Eye (tissue), 1 donor: ENCODE measurements around the gene B3GNT4.
A peak's percentile ranks its signal among the peaks of the same experiment; 100 is the strongest.
"Not testable (repeated sequence)": the region's sequence is repeated elsewhere in the genome, so short reads cannot be mapped to it uniquely, and the experiment has no call there.

ENCODE experiments used
- DNase-seq: peaks from one replicate; pipeline ENCODE4 v3.0.0-alpha.2; 2015

The B3GNT4 gene

DNA sequence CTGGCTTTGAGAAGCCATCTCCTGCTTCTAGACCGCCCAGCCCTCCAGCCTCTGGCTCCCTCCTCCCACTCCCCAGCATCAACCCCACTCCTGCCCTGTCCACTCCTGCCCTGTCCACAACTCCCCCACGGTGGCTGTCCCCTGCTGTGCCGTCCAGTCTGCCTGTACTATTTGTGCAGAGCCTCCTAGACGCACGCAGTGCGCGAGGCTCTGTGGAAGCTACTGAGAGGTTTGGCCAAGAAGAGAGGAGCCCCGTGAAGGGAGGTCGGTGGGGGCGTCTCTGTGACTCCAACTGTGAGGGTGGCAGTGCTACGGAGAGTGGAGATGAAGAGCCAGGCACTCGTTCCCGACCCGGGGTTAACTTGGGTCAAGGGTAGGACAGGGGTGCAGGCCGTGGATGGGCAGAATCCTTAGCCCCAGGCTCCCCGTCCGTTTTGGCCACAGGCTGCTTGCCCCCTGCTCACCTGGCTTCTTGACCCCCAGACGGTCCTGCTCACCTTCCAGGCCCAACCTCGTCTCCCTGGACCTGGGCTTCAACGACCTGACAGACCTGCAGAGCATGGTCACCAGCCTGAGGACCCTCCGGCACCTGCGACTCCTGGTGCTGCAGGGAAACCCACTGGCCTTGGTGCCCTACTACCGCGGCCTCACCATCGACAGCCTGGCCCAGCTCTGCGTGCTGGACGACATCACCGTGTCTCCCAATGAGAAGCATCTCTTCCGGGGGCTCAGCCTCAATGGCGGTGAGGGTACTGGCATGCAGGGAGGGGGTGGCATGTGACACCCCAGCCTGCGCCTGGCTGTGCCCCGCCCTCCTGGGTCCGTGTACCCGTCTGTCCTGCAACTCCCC, 13.7 kb upstream of the B3GNT4 start:
- DNase-seq, result no peak

DNA sequence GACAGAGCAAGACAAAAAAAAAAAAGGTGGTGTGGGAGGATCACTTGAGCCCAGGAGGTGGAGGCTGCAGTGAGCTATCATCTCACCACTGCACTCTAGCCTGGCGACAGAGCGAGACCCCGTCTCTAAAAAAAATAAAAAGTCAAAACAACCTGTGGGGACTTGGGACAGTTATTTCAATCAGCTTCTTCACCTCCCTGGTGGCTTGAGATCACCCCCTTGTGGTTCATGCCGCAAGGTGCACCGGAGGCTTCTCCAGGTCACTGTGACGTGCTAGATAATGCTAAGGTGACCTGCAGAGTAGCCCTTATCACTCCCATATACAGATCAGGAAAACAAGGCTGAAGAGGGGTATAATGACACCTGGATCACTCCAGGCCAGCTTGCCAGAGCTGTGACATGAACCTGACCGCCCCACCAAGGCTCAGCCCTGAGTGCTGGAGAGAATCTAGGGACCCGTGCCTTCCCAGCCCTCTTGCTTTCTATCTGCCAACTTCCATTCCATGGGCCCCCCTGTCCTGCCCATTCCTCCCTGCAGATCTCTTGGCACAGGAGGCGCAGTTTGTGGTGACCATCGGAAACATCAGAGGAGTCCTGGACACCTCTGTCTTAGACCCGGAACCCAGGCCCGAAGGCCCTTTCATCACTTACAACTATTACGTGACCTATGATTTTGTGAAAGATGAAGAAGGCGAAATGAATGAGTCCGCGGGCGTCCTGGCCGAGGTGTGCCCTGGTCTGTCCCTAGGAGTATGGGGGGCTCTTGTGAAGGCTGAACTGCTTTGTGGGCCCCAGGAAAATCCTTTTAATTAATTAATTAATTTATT, 12.5 kb upstream of the B3GNT4 start:
- peak; percentile 63 for DNase-seq

DNA sequence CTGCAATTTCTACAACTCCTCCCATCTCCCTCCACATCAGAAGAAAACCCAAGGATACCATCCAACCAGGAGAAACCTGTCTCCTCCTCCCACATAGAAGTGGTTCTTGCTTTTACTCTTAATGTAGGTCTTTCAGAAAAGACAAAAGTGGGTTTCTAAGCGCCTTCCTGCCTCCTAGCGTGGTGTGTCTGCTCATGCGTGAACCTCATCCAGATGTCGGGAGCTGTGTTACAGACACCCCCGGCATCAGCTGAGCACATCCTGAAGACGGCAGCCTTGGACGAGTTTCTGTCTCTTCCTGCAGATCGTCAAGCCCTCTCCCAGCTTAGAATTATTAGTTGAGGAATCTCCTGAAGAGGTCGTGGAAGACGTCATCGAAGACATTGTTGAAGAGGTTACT, 11.1 kb upstream of the B3GNT4 start:
- no peak for DNase-seq

DNA sequence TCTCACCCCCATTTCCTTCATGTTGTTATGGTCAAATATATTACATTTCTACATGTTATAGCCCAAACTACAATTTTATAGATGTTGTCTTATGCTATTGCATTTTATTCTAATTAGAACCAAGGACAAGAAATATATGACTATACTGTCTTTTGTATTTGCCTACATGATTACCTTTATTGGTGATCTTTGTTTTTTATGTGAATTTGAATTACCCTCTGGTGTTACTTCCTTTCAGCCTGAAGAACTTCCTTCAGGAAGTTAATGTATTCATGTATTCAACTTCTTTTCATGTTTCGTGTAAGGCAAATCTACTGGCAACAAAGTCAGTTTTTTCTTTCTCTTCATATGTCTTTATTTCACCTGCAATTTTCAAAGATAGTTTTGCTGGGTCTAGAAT, 8.7 kb upstream of the B3GNT4 start:
- DNase-seq, result no peak

DNA sequence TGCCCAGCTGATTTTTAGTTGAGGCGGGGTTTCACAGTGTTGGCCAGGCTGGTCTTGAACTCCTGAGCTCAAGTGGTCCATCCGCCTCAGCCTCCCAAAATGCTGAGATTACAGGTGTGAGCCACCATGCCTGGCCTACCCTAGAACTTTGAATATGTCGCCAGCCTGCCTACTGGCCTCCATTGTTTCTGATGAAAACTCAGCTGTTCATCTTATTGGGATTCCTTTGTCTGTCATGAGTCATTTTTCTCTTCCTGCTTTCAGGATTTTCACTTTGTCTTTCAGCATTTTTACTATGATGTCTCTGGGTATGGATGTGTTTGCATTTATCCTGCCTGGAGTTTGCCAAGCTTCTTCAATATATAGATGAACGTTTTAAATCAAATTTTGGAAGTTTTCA, 8.1 kb upstream of the B3GNT4 start:
- no peak for DNase-seq

DNA sequence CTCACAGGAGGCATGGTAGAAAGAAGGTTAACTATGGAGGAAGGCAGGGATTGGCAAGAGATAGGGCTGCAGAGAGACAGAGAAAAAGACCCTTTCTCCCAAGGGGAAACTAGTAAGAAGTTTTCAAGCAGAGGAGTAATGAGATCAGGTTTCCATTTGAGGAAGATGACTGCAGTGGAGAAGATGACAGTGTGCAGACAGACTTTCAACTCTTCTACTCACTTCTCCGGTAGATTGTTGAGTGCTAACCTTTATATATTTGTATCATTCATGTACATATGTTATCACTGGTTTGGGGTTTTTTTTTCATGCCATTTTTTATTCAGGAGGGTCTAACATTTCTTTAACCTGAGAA, 5.9 kb upstream of the B3GNT4 start:
- DNase-seq, result no peak

DNA sequence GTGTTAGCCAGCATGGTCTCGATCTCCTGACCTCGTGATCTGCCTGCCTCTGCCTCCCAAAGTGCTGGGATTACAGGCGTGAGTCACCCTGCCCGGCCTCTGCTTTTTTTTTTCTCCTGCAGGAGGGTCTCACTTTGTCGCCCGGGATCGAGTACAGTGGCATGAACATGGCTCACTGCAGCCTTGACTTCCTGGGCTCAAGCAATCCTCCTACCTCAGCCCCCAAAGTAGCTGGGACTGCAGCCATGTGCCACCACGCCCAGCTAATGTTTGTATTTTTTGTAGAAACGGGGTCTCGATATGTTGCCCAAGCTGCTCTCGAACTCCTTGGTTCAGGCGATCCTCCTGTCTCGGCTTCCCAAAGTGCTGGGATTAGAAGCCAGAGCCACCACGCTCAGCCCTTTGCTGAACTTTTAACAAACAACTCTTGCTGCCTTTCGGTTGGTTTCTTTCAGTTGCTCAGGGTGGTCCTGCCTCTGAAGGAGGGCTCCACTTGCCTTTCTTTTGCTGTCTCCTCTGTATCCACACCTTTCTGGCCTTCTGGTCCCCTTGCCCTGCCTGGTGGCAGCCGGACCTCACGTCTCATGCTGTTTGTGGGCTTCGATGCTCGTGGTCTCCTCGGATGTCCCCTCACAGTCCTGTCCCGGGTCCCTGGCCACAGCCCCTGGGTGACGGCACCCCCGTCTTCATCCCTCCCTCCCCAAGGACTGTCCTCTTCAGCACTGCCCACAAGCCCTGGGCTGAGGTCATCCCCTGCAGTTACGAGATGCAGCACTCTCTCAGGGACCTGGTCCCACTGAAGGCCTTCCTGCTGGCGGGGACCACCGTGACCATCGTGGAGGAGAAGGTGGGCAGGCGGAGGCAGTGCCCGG, 3.8 kb upstream of the B3GNT4 start:
- no peak for DNase-seq

DNA sequence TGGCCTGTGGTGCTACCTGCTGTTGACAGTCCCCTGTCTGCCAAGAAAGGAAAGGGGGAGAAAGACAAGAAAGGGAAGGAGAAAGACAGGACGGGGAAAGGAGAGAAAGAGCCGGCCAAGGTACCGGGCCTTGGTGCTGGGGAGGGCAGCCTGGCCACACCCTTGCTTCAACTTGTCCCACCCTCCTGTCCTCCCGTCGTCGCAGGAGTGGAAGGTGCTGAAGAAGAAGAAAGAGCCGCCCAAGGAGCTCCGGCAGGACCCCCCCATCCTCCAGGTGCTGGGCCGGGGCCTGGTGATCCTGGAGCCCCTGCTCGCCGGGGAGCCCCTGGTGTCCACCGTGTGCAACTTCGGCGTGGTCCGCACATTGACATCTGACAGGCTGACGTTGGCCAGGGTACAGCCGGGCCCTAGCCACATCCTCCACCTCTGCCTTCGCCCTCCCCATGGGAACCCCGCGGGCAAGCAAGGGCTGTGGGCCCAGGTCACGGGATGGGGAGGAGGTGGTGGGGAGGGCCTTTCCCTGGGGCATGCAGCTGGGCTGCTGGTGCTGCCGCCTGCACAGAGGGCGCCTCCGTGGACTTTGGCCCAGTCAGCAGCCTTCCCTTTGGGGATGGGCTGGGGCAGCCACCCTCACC, 2.9 kb upstream of the B3GNT4 start:
- DNase-seq, result no peak

DNA sequence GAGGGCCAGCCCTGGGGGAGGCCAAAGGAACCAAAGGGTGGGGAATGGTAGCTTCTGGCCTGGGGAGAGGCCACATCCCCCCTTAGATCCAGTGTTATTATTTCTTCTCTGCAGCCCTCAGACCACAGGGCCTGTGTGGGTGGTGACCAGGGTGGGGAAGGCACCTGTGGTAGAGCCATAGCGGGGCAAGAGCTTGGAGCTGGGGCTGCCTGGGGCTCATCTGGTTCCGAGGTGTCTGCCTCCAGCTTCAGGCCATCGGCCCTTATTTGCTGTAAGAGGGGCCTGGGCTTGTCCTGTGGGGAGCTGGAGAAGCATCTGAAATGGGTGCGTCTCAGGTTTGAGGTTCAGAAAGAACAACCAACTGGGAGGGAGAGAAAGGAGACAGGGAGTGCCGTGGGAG, 2.1 kb upstream of the B3GNT4 start:
- DNase-seq, result no peak

DNA sequence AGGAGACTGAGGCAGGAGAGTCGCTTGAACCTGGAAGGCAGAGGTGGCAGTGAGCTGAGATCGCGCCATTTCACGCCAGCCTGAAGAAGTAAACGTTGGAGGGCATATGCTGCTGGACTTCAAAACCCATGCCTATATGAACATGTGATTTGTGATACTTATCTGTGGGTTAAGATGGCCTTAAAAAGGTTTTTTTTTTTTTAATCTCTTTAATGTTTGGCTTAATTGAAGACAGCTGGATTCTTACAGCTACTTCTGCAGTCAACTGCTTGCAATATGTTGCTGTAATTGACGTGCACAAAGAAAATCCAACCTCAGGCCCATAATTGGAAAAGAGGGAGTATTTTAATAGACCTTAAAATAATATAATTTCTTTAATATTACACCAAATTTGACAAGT, 1.5 kb upstream of the B3GNT4 start:
- DNase-seq, result no peak

DNA sequence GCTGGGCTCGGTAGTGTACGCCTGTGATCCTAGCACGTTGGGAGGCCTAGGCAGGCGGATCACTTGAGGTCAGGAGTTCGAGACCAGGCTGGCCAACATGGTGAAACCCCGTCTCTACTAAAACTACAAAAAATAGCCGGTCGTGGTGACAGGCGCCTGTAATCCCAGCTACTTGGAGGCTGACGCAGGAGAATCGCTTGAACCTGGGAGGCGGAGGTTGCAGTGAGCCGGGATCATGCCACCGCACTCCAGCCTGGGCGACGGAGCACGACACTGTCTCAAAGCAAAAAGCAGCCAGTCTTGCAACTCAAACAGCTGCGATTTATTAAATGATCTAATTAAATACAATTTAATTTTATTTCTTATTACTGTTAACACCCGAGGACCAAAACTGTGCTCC, 698 bp upstream of the B3GNT4 start:
- DNase-seq, result not testable (repeated sequence)

DNA sequence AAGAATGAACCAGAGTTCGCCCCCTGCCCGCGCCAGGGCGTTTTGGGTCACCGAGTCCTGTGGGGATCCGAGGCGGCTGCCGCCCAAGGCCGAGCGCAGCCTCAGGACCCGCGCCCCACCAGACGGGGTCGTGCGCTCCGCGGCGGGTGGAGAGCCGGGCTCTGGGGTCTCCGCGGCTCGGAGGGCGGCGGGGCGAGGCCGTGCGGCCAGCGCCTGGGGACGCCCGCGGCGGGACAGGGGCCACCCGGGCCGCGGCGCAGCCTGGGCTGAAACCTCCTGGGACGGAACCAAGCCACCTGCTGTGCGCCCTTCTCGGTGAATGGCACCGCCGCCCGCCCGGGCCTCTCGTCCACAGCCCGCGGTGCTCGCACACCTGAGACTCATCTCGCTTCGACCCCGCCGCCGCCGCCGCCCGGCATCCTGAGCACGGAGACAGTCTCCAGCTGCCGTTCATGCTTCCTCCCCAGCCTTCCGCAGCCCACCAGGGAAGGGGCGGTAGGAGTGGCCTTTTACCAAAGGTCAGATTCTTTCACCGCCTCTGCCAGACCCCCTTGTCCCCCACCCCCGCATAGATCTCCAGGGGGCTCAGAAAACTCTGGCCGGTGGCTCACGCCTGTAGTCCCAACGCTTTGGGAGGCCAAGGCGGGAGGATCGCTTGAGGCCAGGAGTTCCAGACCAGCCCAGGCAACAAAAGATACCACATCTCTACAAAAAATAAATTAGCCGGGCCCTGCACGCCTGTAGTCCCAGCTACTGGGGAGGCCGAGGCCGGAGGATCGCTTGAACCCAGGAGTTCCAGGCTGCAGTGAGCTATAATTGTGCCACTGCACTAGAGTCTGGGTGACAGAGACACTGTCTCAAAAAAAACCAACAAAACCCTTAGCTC, 901 bp downstream of the B3GNT4 start:
- peak; percentile 27 for DNase-seq

DNA sequence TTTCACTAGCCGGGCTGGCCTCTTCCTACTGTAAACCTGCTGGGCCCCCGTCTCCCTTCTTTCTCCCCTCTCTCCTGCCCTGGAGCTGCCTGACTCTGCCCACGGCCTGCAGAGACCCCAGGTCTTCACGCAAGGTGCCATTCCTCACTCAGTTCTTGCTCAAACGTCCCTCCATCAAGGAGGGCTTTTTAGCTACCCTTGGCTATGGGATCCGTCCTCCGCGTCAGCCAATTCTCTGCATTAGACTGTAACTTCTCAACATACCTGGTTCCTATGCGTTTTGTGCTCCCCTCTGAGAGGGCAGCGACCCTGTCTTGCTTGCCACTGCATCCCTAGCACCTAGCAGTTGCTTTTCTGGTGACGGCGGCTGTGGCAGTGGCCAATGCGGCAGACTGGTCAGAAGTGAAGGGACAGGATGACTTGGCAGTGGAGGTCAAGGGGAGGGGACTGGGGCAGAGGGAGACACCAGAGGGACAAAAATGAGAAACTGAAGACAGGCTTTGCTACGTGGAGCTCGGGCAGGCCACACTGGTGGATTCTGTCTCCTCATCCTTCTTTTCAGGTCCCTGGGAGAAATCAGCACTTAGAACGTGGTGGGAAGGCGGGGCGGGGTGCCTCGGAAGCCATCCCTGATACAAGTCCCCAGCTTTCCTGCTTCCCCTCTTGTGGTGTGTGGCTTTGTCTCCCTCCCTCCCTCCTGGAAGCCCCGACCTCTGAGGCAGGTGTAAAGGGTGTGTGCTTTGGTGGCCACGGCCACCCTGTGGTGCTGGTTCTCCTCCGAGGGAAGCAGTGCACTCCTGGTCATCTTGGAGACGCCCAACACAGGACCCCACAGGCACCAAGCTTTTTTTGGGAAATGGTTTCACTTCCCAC, 1.8 kb downstream of the B3GNT4 start:
- no peak for DNase-seq

DNA sequence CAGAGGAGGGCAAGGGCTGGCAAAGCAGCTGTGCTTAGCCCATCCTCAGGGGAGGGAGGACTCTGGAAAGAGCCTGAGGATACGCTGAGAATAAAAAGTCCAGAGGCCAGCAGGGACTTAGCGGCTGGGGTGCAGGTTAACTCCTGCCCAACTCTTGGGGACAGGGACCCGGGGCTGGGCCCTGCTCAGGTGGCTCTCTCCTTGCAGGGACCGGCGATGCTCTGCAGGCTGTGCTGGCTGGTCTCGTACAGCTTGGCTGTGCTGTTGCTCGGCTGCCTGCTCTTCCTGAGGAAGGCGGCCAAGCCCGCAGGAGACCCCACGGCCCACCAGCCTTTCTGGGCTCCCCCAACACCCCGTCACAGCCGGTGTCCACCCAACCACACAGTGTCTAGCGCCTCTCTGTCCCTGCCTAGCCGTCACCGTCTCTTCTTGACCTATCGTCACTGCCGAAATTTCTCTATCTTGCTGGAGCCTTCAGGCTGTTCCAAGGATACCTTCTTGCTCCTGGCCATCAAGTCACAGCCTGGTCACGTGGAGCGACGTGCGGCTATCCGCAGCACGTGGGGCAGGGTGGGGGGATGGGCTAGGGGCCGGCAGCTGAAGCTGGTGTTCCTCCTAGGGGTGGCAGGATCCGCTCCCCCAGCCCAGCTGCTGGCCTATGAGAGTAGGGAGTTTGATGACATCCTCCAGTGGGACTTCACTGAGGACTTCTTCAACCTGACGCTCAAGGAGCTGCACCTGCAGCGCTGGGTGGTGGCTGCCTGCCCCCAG, 2.8 kb downstream of the B3GNT4 start:
- DNase-seq, result no peak

DNA sequence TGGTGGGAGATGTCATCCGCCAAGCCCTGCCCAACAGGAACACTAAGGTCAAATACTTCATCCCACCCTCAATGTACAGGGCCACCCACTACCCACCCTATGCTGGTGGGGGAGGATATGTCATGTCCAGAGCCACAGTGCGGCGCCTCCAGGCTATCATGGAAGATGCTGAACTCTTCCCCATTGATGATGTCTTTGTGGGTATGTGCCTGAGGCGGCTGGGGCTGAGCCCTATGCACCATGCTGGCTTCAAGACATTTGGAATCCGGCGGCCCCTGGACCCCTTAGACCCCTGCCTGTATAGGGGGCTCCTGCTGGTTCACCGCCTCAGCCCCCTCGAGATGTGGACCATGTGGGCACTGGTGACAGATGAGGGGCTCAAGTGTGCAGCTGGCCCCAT, 3.5 kb downstream of the B3GNT4 start:
- no peak for DNase-seq

DNA sequence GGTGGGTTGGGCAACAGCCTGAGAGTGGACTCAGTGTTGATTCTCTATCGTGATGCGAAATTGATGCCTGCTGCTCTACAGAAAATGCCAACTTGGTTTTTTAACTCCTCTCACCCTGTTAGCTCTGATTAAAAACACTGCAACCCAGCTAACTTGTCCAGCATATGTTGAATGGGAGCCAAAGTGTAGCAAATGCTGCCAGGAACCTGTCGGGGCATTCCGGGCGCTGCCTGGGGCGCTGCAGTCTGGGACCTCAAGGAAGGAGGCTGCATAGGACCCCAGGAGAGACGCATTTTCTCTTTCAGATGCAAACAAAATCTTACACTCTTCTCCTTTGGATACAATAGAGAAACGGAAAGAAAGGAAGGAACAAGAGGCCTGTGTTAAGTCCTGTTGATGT, 3.9 kb downstream of the B3GNT4 start:
- DNase-seq, result no peak

DNA sequence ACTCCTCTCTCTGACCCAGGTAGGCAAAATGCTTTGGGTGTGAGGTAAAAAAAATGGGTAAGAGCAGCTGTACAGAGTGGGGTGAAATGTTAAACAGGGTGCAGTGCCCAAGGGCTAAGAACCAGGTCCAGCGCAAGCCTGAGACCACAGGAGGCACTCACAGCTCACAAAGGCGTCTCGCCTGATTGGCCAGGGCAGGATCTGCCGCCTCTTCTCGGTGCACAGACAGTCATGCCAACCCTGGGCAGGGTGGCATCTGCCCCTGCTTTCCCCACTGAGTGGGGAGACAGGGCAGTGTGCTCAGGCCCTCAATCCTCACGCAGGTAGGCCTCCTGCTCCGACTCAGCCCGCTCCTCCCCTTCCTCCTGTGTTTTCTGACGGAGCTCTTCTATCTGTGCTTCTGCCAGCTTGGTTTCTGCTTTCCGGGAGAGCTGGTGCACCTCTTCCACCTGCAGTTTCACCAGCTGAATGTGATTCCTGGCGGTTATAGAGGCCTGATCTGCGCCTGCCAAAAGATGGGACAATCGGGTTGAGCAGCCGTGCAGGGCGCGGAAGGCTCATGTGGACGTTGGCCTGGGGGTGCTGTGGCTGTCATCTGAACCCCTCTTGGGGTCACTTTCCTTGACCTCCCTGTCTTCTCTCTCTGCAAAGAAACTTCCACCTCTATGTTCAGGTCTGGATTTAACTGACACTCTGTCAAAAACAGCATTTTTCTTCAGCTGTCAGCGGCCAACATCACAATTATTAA, 4.7 kb downstream of the B3GNT4 start:
- DNase-seq, result no peak

DNA sequence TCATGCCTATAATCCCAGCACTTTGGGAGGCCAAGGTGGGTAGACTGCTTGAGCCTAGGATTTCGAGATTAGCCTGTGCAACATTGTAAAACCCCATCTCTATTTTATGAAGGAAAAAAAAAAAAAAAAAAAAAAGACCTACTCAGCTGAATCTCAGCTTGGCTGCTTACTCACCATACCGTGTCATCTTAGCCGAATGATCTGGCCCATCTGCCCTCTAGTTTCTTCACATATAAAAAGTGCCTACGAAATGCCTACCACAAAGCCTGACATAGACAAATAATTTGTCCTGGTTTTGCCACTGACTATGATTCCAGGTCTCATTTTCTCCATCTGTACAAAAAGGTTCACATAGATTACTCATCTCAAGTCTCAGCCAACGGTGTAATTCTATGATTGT, 12.3 kb downstream of the B3GNT4 start:
- no peak for DNase-seq

DNA sequence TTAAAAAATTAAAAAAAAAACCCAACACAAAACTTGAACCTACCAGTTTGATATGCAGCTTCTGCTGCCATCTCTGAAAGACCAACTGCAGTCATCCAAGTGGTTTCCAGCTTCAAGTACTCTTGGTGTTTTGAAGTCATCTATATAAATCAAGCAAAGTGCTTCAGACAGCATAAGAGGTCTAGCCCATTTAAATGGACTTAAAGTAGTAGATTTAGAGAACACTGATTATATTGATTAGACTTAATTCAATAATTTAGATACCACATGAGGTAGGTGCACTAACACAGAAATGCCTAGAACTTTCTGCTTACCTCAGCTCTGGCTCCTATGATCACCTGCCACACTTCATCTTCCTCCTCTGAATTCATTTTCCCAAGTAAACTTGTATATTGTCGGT, 12.9 kb downstream of the B3GNT4 start:
- no peak for DNase-seq
